WTC11 (cell line): ENCODE data around the gene TAF10. TPM values are rescaled to one million over a fixed set of nuclear protein-coding genes. Genes with fewer than 3 reads are reported as not detected.

ENCODE experiments used
- ATAC-seq: fragments of 200-7000 bp; cut with Tn5 transposase; 2 replicates; pipeline ENCODE4 v1.10.0; 2021; ENCODE audit warnings: mild to moderate bottlenecking, moderate library complexity
- CTCF ChIA-PET: fragments of 300-600 bp; sonication (Branson Sonifier 250); formaldehyde crosslinking; loops from one replicate; lab custom pipeline; 2021; ENCODE audit warnings: antibody characterized with exemption; lab: Charles Lee
- POLR2A ChIA-PET: fragments of 350-600 bp; sonication (Branson Sonifier 250); formaldehyde crosslinking; loops from one replicate; lab custom pipeline; 2021; ENCODE audit warnings: antibody characterized with exemption; lab: Charles Lee
- DNase-seq: peaks from one replicate; pipeline ENCODE4 v3.0.0; 2021; ENCODE audit warnings: low spot score
- H3K27ac Mint-ChIP-seq: 2 replicates; pipeline ENCODE4 v1.8.0; 2021; ENCODE audit warnings: mixed read lengths
- H3K27me3 Mint-ChIP-seq: 2 replicates; pipeline ENCODE4 v1.8.0; 2021; ENCODE audit warnings: low read depth, mild to moderate bottlenecking, moderate library complexity, mixed read lengths
- H3K36me3 Mint-ChIP-seq: 2 replicates; pipeline ENCODE4 v1.8.0; 2021; ENCODE audit warnings: mixed read lengths
- H3K4me1 Mint-ChIP-seq: 2 replicates; pipeline ENCODE4 v1.8.0; 2022; ENCODE audit warnings: mixed read lengths
- H3K4me3 Mint-ChIP-seq: 2 replicates; pipeline ENCODE4 v1.8.0; 2021; ENCODE audit warnings: mild to moderate bottlenecking, moderate library complexity, mixed read lengths
- H3K9me3 Mint-ChIP-seq: 2 replicates; pipeline ENCODE4 v1.8.0; 2021; ENCODE audit warnings: mixed read lengths
- ATF6 ChIP-seq: sonication (generic); formaldehyde crosslinking; IDR thresholded peaks from 2 replicates; pipeline ENCODE4 v1.8.1; 2023; ENCODE audit warnings: mild to moderate bottlenecking, missing genetic modification reagents
- CDX4 ChIP-seq: fragments of 250-450 bp; sonication (Bioruptor Pico); IDR thresholded peaks from 2 replicates; pipeline ENCODE4 v1.9.0; 2021; ENCODE audit warnings: moderate library complexity, mild to moderate bottlenecking, inconsistent platforms, borderline replicate concordance
- CREM ChIP-seq: sonication (generic); formaldehyde crosslinking; IDR thresholded peaks from 2 replicates; pipeline ENCODE4 v1.8.1; 2022; ENCODE audit warnings: mild to moderate bottlenecking, missing genetic modification reagents, moderate library complexity
- CTCF ChIP-seq: fragments of 200-600 bp; IDR thresholded peaks from 2 replicates; pipeline ENCODE4 v1.8.0; 2022; ENCODE audit warnings: antibody characterized with exemption
- E2F1 ChIP-seq: sonication (generic); formaldehyde crosslinking; IDR thresholded peaks from 2 replicates; pipeline ENCODE4 v1.8.0; 2022; ENCODE audit warnings: mild to moderate bottlenecking, missing genetic modification reagents
- ELF4 ChIP-seq: sonication (generic); formaldehyde crosslinking; IDR thresholded peaks from 2 replicates; pipeline ENCODE4 v1.8.1; 2022; ENCODE audit warnings: low read depth, mild to moderate bottlenecking, moderate library complexity, missing genetic modification reagents
- EMX1 ChIP-seq: fragments of 250-450 bp; sonication (Bioruptor Pico); IDR thresholded peaks from 2 replicates; pipeline ENCODE4 v1.8.0; 2021; ENCODE audit warnings: mild to moderate bottlenecking
- ETV6 ChIP-seq: sonication (generic); formaldehyde crosslinking; IDR thresholded peaks from 2 replicates; pipeline ENCODE4 v1.8.1; 2022; ENCODE audit warnings: mild to moderate bottlenecking, missing genetic modification reagents
- FOXJ3 ChIP-seq: sonication (generic); formaldehyde crosslinking; IDR thresholded peaks from 2 replicates; pipeline ENCODE4 v1.9.0; 2021; ENCODE audit warnings: missing genetic modification reagents, mild to moderate bottlenecking, borderline replicate concordance
- JAZF1 ChIP-seq: fragments of 250-450 bp; sonication (Bioruptor Pico); IDR thresholded peaks from 2 replicates; pipeline ENCODE4 v1.9.0; 2021; ENCODE audit warnings: moderate library complexity, mild to moderate bottlenecking, inconsistent platforms
- KAT7 ChIP-seq: sonication (generic); formaldehyde crosslinking; IDR thresholded peaks from 2 replicates; pipeline ENCODE4 v1.8.1; 2023; ENCODE audit warnings: missing genetic modification reagents, mild to moderate bottlenecking, borderline replicate concordance
- NFATC4 ChIP-seq: fragments of 250-450 bp; sonication (Bioruptor Pico); IDR thresholded peaks from 2 replicates; pipeline ENCODE4 v1.9.0; 2021; ENCODE audit warnings: mild to moderate bottlenecking
- NR2C2 ChIP-seq: sonication (generic); formaldehyde crosslinking; IDR thresholded peaks from 2 replicates; pipeline ENCODE4 v1.8.0; 2022; ENCODE audit warnings: mild to moderate bottlenecking, missing genetic modification reagents
- NR3C1 ChIP-seq: sonication (generic); formaldehyde crosslinking; conservative IDR thresholded peaks from 2 replicates; pipeline ENCODE4 v1.8.1; 2023; ENCODE audit warnings: low read depth, mild to moderate bottlenecking, missing genetic modification reagents
- PRDM15 ChIP-seq: sonication (generic); formaldehyde crosslinking; IDR thresholded peaks from 2 replicates; pipeline ENCODE4 v1.8.0; 2022; ENCODE audit warnings: missing genetic modification reagents
- SMAD4 ChIP-seq: sonication (generic); formaldehyde crosslinking; IDR thresholded peaks from 2 replicates; pipeline ENCODE4 v1.8.0; 2022; ENCODE audit warnings: mild to moderate bottlenecking, missing genetic modification reagents
- USF2 ChIP-seq: sonication (generic); formaldehyde crosslinking; IDR thresholded peaks from 2 replicates; pipeline ENCODE4 v1.8.1; 2023; ENCODE audit warnings: mild to moderate bottlenecking, missing genetic modification reagents, moderate library complexity
- ZNF219 ChIP-seq: sonication (generic); formaldehyde crosslinking; IDR thresholded peaks from 2 replicates; pipeline ENCODE4 v1.8.0; 2023; ENCODE audit warnings: missing genetic modification reagents, mild to moderate bottlenecking, borderline replicate concordance
- ZNF232 ChIP-seq: sonication (generic); formaldehyde crosslinking; IDR thresholded peaks from 2 replicates; pipeline ENCODE4 v1.8.0; 2022; ENCODE audit warnings: mild to moderate bottlenecking, missing genetic modification reagents
- ZNF396 ChIP-seq: fragments of 250-450 bp; sonication (Bioruptor Pico); IDR thresholded peaks from 2 replicates; pipeline ENCODE4 v1.8.0; 2021; ENCODE audit warnings: mild to moderate bottlenecking, moderate library complexity, borderline replicate concordance
- ZNF532 ChIP-seq: fragments of 250-450 bp; sonication (Bioruptor Pico); IDR thresholded peaks from 2 replicates; pipeline ENCODE4 v1.9.0; 2021; ENCODE audit warnings: mild to moderate bottlenecking, borderline replicate concordance
- ZNF671 ChIP-seq: fragments of 250-450 bp; sonication (Bioruptor Pico); IDR thresholded peaks from 2 replicates; pipeline ENCODE4 v1.8.0; 2021; ENCODE audit warnings: mild to moderate bottlenecking
- total RNA-seq: library from RNA; stranded (reverse); gene quantifications from 3 replicates; pipeline ENCODE4 v1.2.3, GENCODE V29; 2021

Gene TAF10
- total RNA-seq, 1 experiment from 2014 or later = 165 TPM

- TF ChIP-seq SMAD4 = no peak
- no peak for TF ChIP-seq USF2 (CRISPR knock-in tag)
- TF ChIP-seq EMX1 (CRISPR knock-in tag) = no peak
- no peak for TF ChIP-seq NR3C1 (CRISPR knock-in tag)
- TF ChIP-seq FOXJ3 (CRISPR knock-in tag) = no peak
- TF ChIP-seq ELF4 (CRISPR knock-in tag) = no peak
- TF ChIP-seq ATF6 (CRISPR knock-in tag) = no peak
These were observed 16.5 kb upstream of the TAF10 start (continued) for GRCh38 chr11:6628526-6628925.

- Mint-ChIP-seq H3K4me1 (peaks cover 8% of the 10 kb centered on the region; the same call in 1 of the 2 replicates), H3K27ac (no peak overlapping the region), H3K36me3 (no peaks in the 10 kb centered on the region), H3K4me3 (no peak overlapping the region), H3K9me3 (no peaks in the 10 kb centered on the region), H3K27me3 (peaks cover 40% of the 10 kb centered on the region)
- TF ChIP-seq ZNF396 (no peak), ZNF532 (CRISPR knock-in tag) (no peak), EMX1 (CRISPR knock-in tag) (no peak), ETV6 (CRISPR knock-in tag) (no peak), ZNF219 (CRISPR knock-in tag) (no peak), SMAD4 (no peak), ZNF671 (CRISPR knock-in tag) (no peak), JAZF1 (CRISPR knock-in tag) (no peak), NFATC4 (CRISPR knock-in tag) (no peak), NR2C2 (CRISPR knock-in tag) (no peak), E2F1 (no peak), CREM (CRISPR knock-in tag) (no peak), CDX4 (CRISPR knock-in tag) (no peak), ZNF232 (CRISPR knock-in tag) (no peak), KAT7 (CRISPR knock-in tag) (no peak), CTCF (no peak), PRDM15 (CRISPR knock-in tag) (no peak)
- DNase-seq (no peak), ATAC-seq (no peak)
- ChIA-PET CTCF (interaction anchor here (0.8 to 1.0 kb wide), 2 partner anchors 53 to 184 kb away, joined by 3 read pairs; no protein-coding TSS in a partner anchor), POLR2A (no interaction called here)
These were observed 15.8 kb upstream of the TAF10 start for GRCh38 chr11:6627762-6628241.
